Effector memory CD8-positive, alpha-beta T cell (primary cell): ENCODE data around the gene TMEM97.
A peak's percentile ranks its signal among the peaks of the same experiment; 100 is the strongest.

Experiments used
- ATAC-seq: fragments of 150-1000 bp; cut with Tn5 transposase; replicated peaks from 2 replicates; pipeline ENCODE4 v1.10.0; 2021; ENCODE audit warnings: mild to moderate bottlenecking, moderate library complexity
- DNase-seq, 3 experiments: peaks; one replicate each; pipeline ENCODE4 v3.0.0; 2021
- H3K27ac Mint-ChIP-seq, 2 donors: one replicate each; pipeline ENCODE4 v1.8.0; 2022; ENCODE audit warnings: mild to moderate bottlenecking in 2 of 2, mixed read lengths in 2 of 2, moderate library complexity in 2 of 2
- H3K27me3 Mint-ChIP-seq, 2 donors: one replicate each; pipeline ENCODE4 v1.8.0; 2022; ENCODE audit warnings: mixed read lengths in 2 of 2
- H3K36me3 Mint-ChIP-seq: one replicate; pipeline ENCODE4 v1.8.0; 2022; ENCODE audit warnings: mild to moderate bottlenecking, moderate library complexity, mixed read lengths; ENCODE audit not compliant: insufficient read depth
- H3K4me1 Mint-ChIP-seq, 2 donors: one replicate each; pipeline ENCODE4 v1.8.0; 2022; ENCODE audit warnings: low read depth in 2 of 2, mixed read lengths in 2 of 2
- H3K4me3 Mint-ChIP-seq, 2 donors: one replicate each; pipeline ENCODE4 v1.8.0; 2022; ENCODE audit warnings: mild to moderate bottlenecking in 2 of 2, mixed read lengths in 2 of 2, moderate library complexity in 2 of 2
- H3K9me3 Mint-ChIP-seq, 2 donors: one replicate each; pipeline ENCODE4 v1.8.0; 2022; ENCODE audit warnings: mixed read lengths in 2 of 2

TMEM97 gene

DNA sequence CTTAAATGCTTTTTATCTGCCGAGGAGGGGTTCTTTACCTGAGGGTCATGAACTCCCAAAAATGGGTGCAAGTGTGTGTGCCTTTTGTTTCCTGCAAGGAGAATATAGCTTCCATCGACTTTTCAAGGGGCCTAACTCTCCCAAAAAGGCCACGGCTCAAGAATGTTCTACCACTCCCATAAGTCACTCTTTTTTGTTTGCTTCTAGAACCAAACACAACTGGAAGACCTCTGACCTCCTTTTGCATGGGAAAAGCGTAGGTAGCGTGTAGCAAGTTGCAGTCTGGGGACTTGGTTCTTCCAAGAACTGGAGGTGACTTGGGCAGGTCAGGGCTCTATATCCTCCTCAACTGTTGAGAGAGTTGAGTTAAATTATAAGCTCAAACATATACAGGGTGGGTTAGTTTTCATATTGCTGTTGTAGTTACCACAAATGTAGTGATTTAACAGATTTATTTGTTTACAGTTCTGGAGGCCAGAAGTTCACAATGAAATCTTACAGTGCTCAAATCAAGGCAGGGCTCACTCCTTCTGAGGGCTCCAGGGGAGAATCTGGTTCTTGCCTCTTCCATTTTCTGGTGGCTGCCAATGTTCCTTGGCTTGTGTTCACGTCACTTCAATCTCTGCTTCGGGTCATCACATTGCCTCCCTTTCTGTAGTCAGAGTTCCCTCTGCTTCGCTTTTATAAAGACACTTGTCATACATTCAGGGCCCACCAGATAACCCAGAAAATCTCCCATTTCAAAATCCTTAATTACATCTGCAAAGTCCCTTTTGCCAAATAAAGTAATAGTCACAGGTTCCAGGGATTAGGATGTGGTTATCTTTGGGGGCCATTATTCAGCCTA, 1.4 kb downstream of the TMEM97 start:
- H3K4me1 Mint-ChIP-seq, result peaks cover 14 to 18% of the 10 kb centered on the region in 2 donors
- H3K36me3 Mint-ChIP-seq, result peaks cover 15% of the 10 kb centered on the region
- H3K9me3 Mint-ChIP-seq, result no peaks in the 10 kb centered on the region
- peak overlapping the region in 1 of 2 donors; percentile 54 for H3K27ac Mint-ChIP-seq
- ATAC-seq, result no peak
- H3K27me3 Mint-ChIP-seq, result no peaks in the 10 kb centered on the region
- peak overlapping the region; percentile 87 to 90 for H3K4me3 Mint-ChIP-seq
- DNase-seq, result no peak

DNA sequence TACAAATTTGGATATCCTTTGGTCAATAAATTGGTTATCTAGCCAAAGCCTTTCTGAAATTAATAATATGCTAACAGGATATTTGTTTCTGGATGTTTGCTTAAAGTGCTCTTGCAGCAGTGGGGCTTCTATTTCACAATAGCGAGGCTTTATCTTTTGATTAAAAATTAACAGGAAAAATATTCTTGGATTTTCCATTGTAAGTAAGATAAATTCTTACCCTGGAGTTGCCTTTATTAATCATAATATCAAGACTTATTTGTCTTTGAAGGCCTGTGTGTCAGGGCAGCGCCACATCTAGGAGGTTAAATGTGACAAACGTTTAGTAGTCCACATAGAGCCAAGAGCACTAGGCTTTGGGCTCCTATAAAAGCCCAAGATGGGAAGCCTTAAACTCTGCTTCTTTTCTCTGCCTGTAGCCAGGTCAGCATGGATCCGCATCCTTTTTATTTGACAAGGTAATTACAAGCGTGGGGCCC, 5.3 kb downstream of the TMEM97 start:
- H3K9me3 Mint-ChIP-seq, result no peaks in the 10 kb centered on the region
- H3K4me1 Mint-ChIP-seq, result peaks cover 5 to 9% of the 10 kb centered on the region in 2 donors
- no peak overlapping the region for H3K4me3 Mint-ChIP-seq
- DNase-seq (no peak), ATAC-seq (no peak)
- H3K36me3 Mint-ChIP-seq, result peaks cover 21% of the 10 kb centered on the region
- no peaks in the 10 kb centered on the region for H3K27me3 Mint-ChIP-seq
- no peak overlapping the region for H3K27ac Mint-ChIP-seq

DNA sequence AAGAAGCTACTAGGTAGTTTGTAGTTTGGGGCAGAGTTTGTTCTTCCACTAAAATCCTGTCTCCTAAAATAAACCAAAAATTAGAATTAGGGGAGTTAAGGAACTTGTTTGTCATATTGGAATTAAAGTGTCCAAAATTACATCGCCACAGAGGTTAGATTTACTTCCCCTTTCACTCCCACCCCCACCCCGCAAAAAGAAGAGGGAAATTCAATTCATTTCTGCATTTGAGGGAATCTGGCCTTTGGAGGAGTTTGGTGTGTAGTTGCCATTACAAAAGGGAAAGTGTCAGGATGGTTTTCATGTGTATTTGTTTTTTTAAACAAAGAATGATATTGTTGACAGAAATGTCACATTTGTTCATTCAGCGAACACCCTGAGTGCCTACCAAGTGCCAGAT, 5.8 kb downstream of the TMEM97 start:
- peaks cover 4 to 5% of the 10 kb centered on the region in 2 donors for H3K4me1 Mint-ChIP-seq
- H3K27ac Mint-ChIP-seq, result no peak overlapping the region
- peaks cover 22% of the 10 kb centered on the region for H3K36me3 Mint-ChIP-seq
- ATAC-seq, result no peak
- no peak overlapping the region for H3K4me3 Mint-ChIP-seq
- H3K27me3 Mint-ChIP-seq, result no peaks in the 10 kb centered on the region
- DNase-seq, result no peak
- H3K9me3 Mint-ChIP-seq, result no peaks in the 10 kb centered on the region

DNA sequence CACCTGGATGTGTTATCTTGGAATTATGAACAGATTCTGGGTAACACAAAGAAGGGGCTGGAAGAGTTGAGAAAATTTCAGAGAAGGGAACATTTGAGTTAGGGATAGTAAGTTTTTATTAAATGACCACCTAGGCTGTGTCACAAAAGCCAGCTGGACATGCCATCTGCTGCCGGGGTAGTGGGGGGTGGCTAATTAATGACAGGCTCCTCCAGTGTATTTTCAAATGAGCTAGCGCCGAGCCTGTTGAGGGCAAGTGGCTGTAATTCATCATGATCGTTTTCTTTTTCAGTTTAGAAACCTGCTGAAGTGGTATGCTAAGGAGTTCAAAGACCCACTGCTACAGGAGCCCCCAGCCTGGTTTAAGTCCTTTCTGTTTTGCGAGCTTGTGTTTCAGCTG, 6.2 kb downstream of the TMEM97 start:
- Mint-ChIP-seq H3K27ac (no peak overlapping the region), H3K36me3 (peaks cover 27% of the 10 kb centered on the region), H3K27me3 (no peaks in the 10 kb centered on the region), H3K4me3 (no peak overlapping the region), H3K9me3 (no peaks in the 10 kb centered on the region), H3K4me1 (peaks cover under 1 to 1% of the 10 kb centered on the region in 2 donors)
- DNase-seq (no peak), ATAC-seq (no peak)

DNA sequence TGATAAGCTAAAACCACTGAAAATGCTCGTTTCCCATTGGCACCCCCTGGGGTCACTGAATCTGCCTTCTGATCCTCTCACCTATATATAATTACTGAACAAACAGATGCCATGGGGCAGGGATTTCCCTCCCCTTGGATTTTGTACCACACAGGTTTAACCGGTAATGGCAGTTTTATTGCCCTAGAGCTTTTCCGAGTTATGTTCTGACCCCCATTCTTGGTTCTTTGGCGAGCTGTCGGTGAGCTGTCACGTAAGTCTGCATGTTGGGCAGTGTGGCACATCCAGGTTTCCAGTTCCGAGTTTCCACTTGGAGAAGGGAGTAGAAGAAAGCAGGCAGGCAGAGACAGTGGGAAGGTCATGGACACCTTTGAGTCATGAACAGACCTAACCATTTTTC, 7.1 kb downstream of the TMEM97 start:
- Mint-ChIP-seq H3K27me3 (no peaks in the 10 kb centered on the region), H3K4me1 (no peaks in the 10 kb centered on the region), H3K9me3 (no peaks in the 10 kb centered on the region), H3K4me3 (no peak overlapping the region), H3K27ac (no peak overlapping the region), H3K36me3 (peaks cover 31% of the 10 kb centered on the region)
- no peak for ATAC-seq
- DNase-seq, result no peak

DNA sequence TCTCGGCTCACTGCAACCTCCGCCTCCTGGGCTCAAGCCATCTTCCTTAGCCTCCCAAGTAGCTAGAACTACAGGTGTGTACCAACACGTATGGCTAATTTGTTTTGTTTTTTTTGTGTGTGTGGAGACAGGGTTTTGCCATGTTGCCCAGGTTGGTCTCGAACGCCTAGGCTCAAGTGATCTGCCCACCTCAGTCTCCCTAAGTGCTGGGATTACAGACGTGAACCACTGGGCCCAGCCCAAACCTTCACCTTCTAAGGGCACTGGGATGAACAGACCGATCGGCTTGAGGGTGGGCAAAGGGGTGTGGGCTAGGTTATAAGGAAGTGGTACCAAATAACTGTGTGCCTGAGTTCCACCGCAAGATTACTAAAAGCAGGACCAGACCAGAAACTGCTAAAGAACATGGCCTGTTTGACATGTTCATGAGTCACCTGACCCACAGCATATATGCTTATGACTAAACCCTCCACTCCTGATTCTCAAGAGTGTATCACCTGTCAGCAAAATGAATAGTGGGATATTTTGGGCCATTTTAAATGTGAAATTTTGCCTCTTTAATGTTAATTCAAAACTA, 8.1 kb downstream of the TMEM97 start:
- Mint-ChIP-seq H3K27ac (no peak overlapping the region), H3K9me3 (no peaks in the 10 kb centered on the region), H3K4me3 (no peak overlapping the region), H3K36me3 (peaks cover 38% of the 10 kb centered on the region), H3K27me3 (no peaks in the 10 kb centered on the region), H3K4me1 (peaks cover 0 to 2% of the 10 kb centered on the region in 2 donors)
- DNase-seq (no peak), ATAC-seq (no peak)

DNA sequence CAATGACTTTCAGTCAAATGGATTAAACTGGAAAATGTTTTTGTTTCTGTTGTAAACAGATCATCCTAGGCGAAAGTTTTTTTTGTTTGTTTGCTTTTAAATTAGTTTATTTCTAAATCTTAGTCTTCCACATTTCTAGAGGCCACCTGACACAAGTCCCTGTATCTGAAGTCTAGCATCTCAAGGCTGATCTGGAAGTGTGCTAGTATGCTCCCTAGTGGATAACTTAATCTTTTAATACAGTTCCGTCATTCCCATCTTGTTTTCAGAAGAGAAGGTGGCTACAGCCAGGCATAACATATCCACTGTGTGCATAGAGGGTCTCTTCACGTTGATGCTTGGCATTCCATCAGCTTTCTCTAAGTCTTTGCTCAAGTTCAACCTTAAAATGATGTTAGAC, 8.7 kb downstream of the TMEM97 start:
- ATAC-seq, result no peak
- Mint-ChIP-seq H3K9me3 (no peaks in the 10 kb centered on the region), H3K4me1 (peaks cover 0 to 5% of the 10 kb centered on the region in 2 donors), H3K27me3 (no peaks in the 10 kb centered on the region), H3K36me3 (peaks cover 41% of the 10 kb centered on the region), H3K4me3 (no peak overlapping the region), H3K27ac (no peak overlapping the region)
- DNase-seq, result no peak

DNA sequence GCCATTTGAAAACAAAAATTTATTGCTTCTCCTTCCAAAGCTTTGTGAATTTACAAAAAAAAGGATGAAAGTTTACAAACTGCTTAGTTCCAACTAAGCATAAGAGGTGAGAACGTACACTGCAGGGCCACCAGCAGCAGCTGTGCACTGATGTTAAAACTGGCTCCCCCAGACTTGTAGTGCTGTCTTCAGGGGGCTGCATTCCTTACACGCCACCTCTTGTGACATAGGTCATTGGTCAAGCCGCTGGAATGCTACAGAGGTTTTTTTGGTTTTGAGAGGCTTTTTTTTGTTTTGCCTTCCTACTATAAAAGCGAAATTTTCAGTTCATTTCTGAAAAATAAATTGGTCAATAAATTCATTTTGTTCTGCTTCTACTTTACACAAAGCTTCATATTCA, 9.3 kb downstream of the TMEM97 start:
- DNase-seq, result no peak
- Mint-ChIP-seq H3K4me3 (no peak overlapping the region), H3K36me3 (peaks cover 41% of the 10 kb centered on the region)

DNA sequence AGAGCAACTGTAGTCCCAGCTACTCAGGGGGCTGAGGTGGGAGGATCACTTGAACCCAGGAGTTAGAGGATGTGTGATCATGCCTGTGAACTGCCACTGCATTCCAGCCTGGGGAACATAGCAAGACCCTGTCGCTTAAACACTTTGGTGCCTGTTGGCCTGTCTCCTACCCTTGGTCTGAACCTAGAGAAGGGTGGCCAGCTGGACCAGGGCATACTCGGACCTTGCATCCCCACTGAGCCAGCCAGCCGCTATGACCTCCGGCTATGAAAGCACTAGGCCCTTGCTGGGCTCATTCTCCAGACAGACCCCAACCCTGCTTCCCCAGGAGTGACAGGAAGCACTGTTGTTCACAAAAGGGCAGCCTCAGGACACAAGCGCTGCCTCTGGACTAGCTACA, 11.7 kb downstream of the TMEM97 start:
- Mint-ChIP-seq H3K4me3 (no peak overlapping the region), H3K27ac (no peak overlapping the region), H3K4me1 (peaks cover 10 to 21% of the 10 kb centered on the region in 2 donors), H3K9me3 (no peaks in the 10 kb centered on the region), H3K27me3 (no peaks in the 10 kb centered on the region), H3K36me3 (peaks cover 47% of the 10 kb centered on the region)
- DNase-seq, result no peak
- no peak for ATAC-seq

More for the DNA sequence above, 9.3 kb downstream of the TMEM97 start:
- Mint-ChIP-seq H3K27ac (no peak overlapping the region), H3K27me3 (no peaks in the 10 kb centered on the region), H3K4me1 (peaks cover 0 to 5% of the 10 kb centered on the region in 2 donors), H3K9me3 (no peaks in the 10 kb centered on the region)
- ATAC-seq, result no peak

DNA sequence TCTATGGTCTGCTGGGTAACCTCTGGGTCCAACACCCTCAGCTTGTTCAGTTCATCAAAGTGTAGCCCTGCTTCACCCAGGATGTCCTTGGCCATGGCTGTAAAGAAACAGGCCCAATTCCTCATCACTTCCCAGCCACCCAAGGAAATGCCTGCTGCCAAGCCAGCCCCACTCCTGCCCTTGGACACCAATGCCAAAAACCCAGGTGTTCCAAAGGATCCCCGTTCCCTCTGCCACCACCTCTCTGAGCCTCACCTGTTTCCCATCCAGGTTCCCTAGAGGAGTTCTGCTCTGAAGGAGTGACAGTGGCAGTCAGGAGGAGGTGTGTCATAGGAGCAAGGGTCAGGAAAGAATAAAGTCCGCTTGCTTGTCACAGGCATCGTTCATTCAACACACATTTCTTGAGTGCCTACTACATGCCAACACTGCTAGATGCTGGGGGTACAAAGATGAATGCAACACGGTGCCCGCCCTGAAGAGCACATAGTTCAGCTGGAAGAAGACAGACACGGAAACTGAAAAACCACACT, 13.0 kb downstream of the TMEM97 start:
- Mint-ChIP-seq H3K27ac (peak overlapping the region in 1 of 2 donors; percentile 59), H3K36me3 (peaks cover 49% of the 10 kb centered on the region), H3K4me3 (no peak overlapping the region), H3K4me1 (peaks cover 17 to 25% of the 10 kb centered on the region in 2 donors), H3K9me3 (no peaks in the 10 kb centered on the region), H3K27me3 (no peaks in the 10 kb centered on the region)
- no peak for ATAC-seq
- no peak for DNase-seq

DNA sequence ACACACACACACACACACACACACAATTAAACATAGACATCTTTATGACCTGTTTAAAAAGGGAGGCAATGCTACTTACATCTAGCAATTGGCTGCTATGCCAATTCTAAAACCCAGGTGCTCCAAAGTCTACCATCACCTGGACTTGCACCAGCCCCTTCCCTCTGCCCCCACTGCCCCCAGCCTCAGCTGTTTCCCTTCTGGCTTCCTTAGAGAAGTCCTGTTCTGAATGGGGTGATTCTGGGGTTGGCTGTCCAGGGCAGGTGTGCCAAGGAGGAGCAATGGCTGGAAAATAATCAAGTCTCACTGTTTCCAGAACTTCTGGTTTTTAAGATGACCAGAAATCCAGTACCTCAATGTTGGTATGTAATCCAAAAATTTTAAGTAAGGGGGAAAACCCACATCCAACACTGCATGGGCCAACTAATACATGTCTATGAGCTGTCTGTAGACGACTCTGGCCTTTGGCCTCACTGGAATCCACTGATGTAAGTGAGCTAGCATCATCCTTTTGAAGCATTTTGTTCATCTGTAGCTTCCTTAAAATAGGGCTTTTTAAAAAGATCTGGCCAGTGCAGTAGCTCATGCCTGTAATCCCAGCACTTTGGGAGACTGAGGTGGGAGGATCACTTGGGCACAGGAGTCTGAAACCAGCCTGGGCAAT, 14.2 kb downstream of the TMEM97 start:
- Mint-ChIP-seq H3K27ac (peak overlapping the region; percentile 98), H3K36me3 (peaks cover 42% of the 10 kb centered on the region), H3K4me3 (peak overlapping the region in 1 of 2 donors; percentile 99), H3K4me1 (peaks cover 28 to 30% of the 10 kb centered on the region in 2 donors), H3K9me3 (no peaks in the 10 kb centered on the region), H3K27me3 (no peaks in the 10 kb centered on the region)
- no peak for DNase-seq
- ATAC-seq, result no peak

DNA sequence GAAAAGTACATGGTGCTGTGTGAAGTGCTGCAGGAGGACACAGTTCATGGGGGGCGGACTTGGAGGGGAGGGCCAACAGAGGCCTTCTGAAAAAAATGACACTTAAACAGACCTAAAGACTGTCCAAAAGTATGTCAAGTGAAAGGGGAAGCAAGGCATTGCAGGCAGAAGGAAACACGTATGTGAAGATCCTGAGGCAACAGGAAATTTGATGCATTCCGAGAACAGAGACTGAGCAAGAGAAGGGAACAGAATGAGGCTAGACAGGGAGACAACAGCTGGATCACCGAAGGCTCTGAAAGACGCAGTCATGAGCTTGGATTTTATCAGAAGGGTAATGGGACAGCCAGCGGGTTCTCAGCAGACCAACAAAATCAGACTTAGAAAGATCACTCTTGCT, 15.2 kb downstream of the TMEM97 start:
- H3K4me3 Mint-ChIP-seq, result peak overlapping the region; percentile 94 to 99
- no peak for ATAC-seq
- H3K27me3 Mint-ChIP-seq, result no peaks in the 10 kb centered on the region

DNA sequence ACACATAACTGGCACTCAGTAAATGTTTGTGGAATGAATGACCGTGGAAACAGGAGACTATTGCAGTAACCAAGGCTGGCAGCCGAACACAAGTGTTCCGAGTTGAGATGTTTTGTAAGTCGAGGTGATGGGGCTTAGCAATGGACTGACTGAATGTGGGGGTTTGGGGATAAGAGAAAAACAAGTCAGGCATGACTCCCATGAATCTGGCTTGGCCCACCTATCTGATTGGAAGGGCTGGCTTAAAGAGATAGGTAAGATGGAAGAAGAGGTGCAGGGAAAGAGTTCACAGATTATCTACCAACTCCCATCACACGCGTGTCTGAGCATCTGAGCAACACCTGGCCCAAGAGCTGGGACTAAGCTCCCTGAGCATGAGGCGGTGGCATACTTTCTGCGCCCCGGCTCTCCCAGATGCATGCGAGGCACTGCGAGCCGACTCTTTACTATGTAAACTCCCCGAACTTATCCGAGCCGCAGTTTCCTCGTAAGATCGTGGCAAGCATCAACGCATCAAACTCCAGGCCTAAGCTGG, 15.7 kb downstream of the TMEM97 start:
- H3K4me1 Mint-ChIP-seq, result peaks cover 34 to 36% of the 10 kb centered on the region in 2 donors
- peak overlapping the region; percentile 94 to 99 for H3K4me3 Mint-ChIP-seq
- no peaks in the 10 kb centered on the region for H3K9me3 Mint-ChIP-seq
- peak overlapping the region; percentile 98 for H3K27ac Mint-ChIP-seq
- H3K36me3 Mint-ChIP-seq, result peaks cover 32% of the 10 kb centered on the region
- H3K27me3 Mint-ChIP-seq, result no peaks in the 10 kb centered on the region
- no peak for DNase-seq
- ATAC-seq, result peak; percentile 3

More for the DNA sequence above, 15.2 kb downstream of the TMEM97 start:
- no peaks in the 10 kb centered on the region for H3K9me3 Mint-ChIP-seq
- H3K4me1 Mint-ChIP-seq, result peaks cover 32 to 36% of the 10 kb centered on the region in 2 donors
- DNase-seq, result no peak
- H3K36me3 Mint-ChIP-seq, result peaks cover 37% of the 10 kb centered on the region
- peak overlapping the region; percentile 98 for H3K27ac Mint-ChIP-seq
